GM19467 (cell line): ENCODE data around the gene FOXC1.

ENCODE experiments used
- ATAC-seq: cut with Tn5 transposase; IDR thresholded peaks from one replicate; pipeline ENCODE4 v1.9.1; 2021; ENCODE audit warnings: mild to moderate bottlenecking, moderate library complexity; ENCODE audit not compliant: unreplicated experiment

The FOXC1 gene

GRCh38 chr6:1609648-1610496 lies at the start of gene FOXC1:
Gene FOXC1, plus strand, starts transcription at chr6:1609915. Its CDS starts 531 bp downstream, at chr6:1610446.
- peak; percentile 55 for ATAC-seq

DNA sequence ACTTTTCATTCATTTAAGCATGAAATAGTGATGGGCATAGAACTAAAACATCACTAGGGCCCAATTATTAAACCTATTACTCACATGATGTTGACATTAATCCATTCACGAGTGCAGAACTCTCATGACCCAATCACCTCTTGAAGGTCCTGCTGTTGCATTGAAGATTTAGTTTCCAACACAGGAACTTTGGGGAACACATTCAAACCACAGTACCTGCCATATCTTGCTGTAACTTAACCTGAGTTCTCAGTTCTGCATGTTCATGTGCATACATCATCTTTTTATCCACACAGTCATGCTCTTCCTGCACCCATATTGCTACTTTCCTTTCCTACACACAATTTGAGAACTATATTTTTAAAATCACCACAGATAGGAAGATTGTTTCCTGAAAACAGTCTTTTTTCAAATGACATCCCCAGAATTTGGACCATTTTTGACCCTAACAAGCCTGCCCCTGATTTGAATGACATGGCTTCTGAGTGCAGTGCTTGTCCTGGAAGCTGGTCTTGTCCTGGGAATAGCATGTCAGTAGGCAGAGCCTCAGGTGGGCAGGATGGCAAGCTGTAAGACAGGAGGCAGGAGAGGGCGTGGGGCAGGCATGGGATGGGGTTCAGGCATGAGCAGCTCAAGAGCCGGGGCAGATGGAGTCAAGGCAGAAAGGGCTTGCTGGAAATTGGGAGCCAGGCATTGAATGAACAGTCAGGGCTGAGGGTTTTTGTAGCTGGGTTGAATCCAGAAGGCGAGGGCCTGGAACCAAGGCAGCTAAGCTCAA lies 49.2 kb upstream of the FOXC1 start:
- no peak for ATAC-seq

- ATAC-seq = no peak
Measured at GRCh38 chr6:1561355-1561754, 48.4 kb upstream of the FOXC1 start.

- ATAC-seq = no peak
Measured at GRCh38 chr6:1562171-1562955, 47.4 kb upstream of the FOXC1 start.

DNA sequence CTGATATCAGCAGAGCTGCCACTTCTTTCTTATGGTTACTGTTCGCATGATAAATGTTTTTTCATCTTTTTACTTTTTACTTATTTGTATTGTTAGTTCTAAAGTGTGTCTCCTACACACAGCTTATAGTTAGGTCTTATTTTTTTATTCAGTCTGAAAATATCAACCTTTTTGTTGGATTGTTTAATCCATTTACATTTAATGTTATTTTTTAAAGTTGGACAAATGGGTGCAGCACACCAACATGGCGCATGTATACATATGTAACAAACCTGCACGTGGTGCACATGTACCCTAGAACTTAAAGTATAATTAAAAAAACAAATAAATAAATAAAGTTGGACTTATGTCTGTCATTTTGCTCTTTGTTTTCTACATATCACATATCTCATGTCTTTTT lies 40.3 kb upstream of the FOXC1 start:
- ATAC-seq = no peak

- ATAC-seq = no peak
Measured at GRCh38 chr6:1570848-1571247, 38.9 kb upstream of the FOXC1 start.

DNA sequence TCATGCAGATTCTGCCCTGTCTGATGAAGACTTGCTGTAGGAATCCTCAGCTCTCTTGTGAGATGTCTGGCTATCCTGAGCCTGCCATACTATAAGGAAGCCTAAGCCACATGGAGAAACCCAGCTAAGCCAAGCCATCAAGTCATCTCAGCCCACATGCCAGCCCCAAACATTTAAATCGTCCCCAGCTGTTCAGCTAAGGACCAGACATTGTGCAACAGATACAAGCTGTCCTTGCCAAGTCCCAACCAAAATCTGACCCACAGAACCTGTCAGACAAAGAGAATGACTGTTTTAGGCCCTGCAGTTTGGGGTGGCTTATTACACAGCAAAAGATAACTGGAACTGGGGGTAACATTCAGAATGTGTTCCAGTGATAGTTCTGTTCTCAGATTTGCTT lies 36.8 kb upstream of the FOXC1 start:
- ATAC-seq = no peak

GRCh38 chr6:1574083-1574761 lies 35.5 kb upstream of the FOXC1 start:
- no peak for ATAC-seq

- ATAC-seq = no peak
Measured at GRCh38 chr6:1574890-1575209, 34.9 kb upstream of the FOXC1 start.

DNA sequence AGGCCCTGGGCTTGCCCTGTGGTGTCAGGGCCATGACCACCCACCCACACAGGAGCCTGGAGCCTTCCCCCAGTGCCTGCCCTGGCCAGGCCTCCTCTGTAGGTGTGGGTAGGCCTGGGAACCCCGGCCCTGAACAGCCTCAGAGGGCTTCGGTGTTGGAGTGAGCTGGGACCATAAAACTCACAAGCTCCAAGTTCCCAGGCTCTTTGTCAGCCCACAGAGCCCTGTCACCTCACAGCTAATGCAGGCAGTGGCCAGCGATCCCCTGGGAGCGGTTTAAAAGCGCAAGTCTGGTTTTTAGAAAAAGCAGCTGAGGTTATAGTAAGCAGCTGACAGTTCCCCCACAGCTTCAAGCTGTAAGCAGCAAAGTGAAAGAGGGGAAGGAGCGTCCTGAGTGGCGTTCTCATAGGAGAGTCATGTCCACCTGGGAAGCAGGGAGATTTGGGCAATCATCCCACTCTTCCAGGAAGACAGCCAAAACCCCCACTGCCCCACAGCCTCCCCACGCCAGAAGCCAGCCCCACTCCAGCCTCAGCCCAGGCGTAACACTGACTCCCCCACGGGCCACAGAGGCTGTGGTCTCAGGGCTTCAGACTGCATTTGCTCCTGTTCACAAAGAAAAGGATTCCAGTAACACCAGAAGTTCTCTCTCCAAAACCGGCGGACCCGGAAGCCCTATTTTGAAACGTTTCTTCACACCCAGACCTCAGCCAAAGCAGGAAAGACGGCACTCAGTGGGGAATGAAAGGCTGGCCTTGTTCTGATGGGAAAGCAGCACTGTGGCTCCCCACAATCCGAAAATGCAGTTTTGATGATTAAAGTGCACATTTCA lies 34.3 kb upstream of the FOXC1 start:
- no peak for ATAC-seq

GRCh38 chr6:1576166-1576565 lies 33.5 kb upstream of the FOXC1 start:
- no peak for ATAC-seq

DNA sequence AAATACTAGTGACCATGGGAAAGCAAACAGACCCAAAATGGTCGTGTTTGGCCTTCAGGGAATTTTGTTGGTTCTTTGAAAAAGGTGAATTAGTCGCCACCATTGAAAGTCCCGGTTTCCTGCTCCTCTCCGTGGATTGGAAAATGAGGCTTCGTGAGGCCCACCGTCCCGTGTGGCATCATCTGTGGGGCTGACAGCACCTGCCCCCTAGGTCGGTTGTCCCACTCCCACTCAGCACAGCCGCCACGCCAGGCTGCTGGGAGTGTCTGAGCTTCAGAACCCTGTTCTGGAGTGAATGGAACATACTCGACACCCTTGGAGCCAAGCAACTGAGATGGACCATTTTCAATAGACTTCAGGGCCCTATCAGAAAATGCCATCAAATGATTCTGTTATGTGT lies 33.0 kb upstream of the FOXC1 start:
- ATAC-seq = no peak

- ATAC-seq = no peak
Measured at GRCh38 chr6:1577146-1577680, 32.5 kb upstream of the FOXC1 start.

GRCh38 chr6:1577896-1578745 lies 31.6 kb upstream of the FOXC1 start:
- ATAC-seq = no peak

GRCh38 chr6:1579096-1579495 lies 30.6 kb upstream of the FOXC1 start:
- ATAC-seq = no peak

GRCh38 chr6:1580109-1580508 lies 29.6 kb upstream of the FOXC1 start:
- ATAC-seq = no peak

DNA sequence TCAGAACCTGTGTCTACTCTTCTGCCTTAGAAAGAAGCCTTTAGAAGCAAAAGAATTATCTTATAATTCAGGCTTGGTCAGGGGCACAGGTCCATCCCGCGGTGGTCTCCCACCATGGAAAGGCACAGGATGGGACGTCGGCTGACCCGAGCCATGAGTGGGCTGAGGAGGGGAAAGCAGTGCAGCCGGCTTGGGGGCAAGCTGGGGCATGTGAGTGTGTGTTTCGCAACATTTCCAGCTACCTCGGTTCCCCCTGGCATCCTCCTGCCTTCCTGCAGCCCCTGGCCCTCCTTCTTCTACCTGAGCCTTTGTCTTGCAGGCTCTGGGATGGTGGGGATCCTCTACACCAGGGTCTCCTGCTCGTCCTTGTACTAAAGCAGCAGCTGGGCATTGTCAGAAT lies 29.1 kb upstream of the FOXC1 start:
- no peak for ATAC-seq

DNA sequence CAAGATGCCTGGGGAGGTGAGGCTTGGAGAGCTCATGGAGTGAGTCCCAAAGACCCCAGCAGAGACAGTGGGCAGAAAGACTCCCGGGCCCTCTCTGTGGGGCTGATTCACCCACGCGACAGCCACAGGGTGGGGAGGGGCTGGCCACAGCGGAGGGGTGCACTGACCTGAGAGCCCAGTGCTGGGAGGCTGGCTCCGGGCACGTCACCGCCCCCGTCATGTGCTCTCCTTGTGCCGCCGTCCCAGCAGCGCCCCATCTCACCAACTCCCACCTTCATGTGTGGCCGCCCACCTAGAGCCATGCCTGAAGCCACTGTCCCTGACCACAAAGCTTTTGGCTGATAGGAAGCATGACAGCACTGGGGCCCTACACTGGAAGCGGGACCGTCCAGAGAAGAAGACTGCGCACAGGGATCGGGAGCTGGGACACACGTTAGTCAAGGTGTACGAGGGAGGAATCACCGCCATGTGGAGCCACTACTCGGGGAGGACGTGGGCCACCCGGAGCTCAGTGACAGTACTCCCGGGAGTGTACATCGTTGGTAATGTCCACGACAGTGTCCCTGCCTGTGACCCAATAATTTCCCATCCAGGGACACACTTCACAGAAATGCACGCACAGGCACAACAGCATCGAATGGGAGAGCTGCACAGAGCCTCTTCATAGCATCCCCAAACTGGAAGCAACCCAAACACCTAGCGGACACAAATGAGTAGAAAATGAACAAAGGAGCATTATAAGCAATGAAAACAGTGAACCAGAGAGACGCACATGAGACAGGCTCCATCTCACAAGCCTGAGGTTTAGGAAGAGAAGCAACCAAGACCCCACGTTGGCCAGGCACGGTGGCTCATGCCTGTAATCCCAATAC lies 28.4 kb upstream of the FOXC1 start:
- ATAC-seq = no peak
